Muscle layer of duodenum (tissue), 2 donors: Measurements from ENCODE around the gene VAT1.
"Not testable (repeated sequence)": the region's sequence is repeated elsewhere in the genome, so short reads cannot be mapped to it uniquely, and the experiment has no call there.

Source experiments
- H3K27ac ChIP-seq: one replicate; pipeline ENCODE4 v1.7.0; 2013; ENCODE audit warnings: mild to moderate bottlenecking, low read length
- H3K27me3 ChIP-seq: one replicate; pipeline ENCODE4 v1.7.0; 2013; ENCODE audit warnings: low read depth, mild to moderate bottlenecking, control low read depth, low read length
- H3K36me3 ChIP-seq, 2 donors: one replicate each; pipeline ENCODE4 v1.7.0; 2013; ENCODE audit warnings: low read length in 2 of 2, control low read depth in 1 of 2, mild to moderate bottlenecking in 1 of 2; ENCODE audit not compliant: insufficient read depth in 2 of 2, control insufficient read depth in 1 of 2
- H3K4me1 ChIP-seq, 2 donors: one replicate each; pipeline ENCODE4 v1.7.0; 2013; ENCODE audit warnings: low read length in 2 of 2, mild to moderate bottlenecking in 2 of 2, control low read depth in 1 of 2, moderate library complexity in 1 of 2; ENCODE audit not compliant: insufficient read depth in 2 of 2, control insufficient read depth in 1 of 2
- H3K4me3 ChIP-seq, 2 donors: one replicate each; pipeline ENCODE4 v1.7.0; 2013; ENCODE audit warnings: low read length in 2 of 2, low read depth in 1 of 2, mild to moderate bottlenecking in 1 of 2
- H3K9me3 ChIP-seq, 2 donors: one replicate each; pipeline ENCODE4 v1.7.0; 2013; ENCODE audit warnings: low read length in 2 of 2, control low read depth in 1 of 2, mild to moderate bottlenecking in 1 of 2; ENCODE audit not compliant: control insufficient read depth in 1 of 2
- donor health status: healthy.

The VAT1 gene

DNA sequence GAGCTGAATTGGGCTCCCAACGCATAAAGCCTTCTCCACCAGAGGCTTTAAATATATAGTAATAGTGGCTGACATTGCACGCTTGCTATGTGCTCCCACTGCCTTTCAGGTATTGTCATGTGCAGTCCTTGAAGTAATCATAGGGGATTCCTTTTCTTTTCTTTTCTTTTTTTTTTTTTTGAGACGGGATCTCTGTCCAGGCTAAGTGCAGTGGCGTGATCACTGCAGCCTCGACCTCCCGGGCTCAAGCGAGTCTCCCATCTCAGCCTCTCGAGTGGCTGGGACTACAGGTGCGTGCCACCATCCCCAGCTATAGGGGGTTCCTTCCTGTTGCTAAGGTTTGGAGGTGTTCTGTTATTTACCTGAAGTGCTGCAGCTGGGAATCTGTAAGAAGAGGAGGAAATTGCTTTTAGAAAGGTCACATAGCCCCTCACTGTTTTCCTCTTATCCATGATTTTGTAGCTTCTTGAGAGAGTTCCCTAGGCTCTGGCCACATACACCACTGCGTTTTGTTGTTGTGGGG, 23.1 kb downstream of the VAT1 start:
- Histone ChIP-seq H3K9me3 (no peaks in the 10 kb centered on the region), H3K4me1 (peaks cover 6 to 23% of the 10 kb centered on the region in 2 donors), H3K36me3 (peaks cover 22 to 48% of the 10 kb centered on the region in 2 donors), H3K4me3 (peak overlapping the region; percentile 87 to 96), H3K27me3 (no peaks in the 10 kb centered on the region), H3K27ac (peak overlapping the region; percentile 98)

DNA sequence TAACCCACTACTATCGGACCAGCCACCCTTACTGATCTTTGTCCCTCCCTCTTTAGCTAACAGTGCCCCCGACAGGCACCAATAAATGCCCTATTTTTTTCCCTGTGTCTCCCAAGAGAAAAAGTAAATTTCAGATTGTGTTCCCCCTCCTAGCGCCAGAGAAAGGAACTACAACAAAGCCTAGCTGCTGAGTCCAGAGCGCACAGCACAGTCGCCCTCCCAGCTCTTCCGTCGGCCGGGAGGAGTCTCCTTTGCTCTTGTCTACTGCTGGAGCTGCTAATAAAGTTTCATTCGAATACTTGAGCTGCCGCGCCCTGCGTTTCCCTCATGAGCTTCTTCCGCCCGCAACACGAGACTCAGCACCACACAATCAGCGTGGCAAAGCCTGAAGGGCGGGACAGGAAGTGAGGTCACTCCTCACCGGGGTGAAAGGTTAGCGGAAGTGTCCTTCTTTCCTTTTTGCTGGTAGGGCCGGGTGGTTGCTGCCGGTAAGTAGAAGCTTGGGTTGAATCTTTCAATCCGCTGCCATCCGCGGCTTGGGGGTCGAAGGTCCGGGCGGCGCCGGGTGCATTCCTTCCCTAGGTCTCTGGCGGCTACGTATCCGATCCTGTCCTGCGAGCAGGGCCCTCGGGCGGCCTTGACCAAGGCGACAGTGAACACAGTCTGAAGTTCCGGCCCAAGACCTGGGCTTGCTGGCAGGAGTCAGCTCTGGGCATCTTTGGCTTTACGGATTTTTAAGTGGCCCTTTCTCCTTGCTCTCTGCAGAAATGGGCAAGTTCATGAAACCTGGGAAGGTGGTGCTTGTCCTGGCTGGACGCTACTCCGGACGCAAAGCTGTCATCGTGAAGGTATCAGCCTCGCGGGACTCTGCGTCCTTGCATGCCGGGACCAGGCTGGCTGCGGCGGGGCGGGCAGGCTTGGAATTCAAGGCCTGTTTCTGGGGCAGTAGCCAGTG, 23.9 kb downstream of the VAT1 start, which contains the start of gene RPL27:
Gene RPL27, plus strand, starts transcription at position 436 of the 955 bp plus-strand sequence. Its CDS starts 332 bp downstream, at position 768.
- Histone ChIP-seq H3K4me3 (peak within 1 kb of the TSS; percentile 87 to 96), H3K4me1 (peaks cover 6 to 23% of the 10 kb centered on the region in 2 donors), H3K36me3 (peaks cover 18 to 47% of the 10 kb centered on the region in 2 donors), H3K27ac (peak within 1 kb of the TSS; percentile 98), H3K27me3 (no peaks in the 10 kb centered on the region), H3K9me3 (no peaks in the 10 kb centered on the region)

DNA sequence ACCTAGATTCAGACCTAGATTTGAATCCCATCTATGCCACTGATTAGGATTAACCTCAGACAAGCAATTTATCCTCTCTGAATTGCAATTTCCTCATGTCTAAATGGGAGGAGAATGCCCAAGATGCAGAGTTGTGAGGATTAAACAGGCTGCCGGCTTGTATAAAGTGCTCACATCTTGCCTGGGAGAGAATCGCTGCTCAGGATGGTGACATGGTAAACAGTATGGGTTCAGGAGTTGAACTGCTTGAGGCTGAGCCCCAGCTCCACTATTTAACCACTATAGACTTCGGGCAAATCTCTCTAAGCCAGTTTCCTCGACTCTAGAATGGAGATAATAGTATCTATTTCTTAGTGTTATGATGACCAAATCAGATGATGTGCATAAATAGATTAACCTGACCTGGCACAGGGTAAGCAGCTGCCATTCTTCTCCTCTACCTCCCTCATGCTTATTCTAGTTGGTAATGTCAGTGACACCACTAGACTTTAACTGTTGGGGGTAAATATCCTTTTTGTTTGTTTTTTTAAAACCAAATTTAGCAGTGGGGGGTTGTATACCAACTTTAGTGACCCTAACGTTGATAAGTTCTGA, 24.7 kb downstream of the VAT1 start:
- Histone ChIP-seq H3K4me1 (peaks cover 6 to 23% of the 10 kb centered on the region in 2 donors), H3K27me3 (no peaks in the 10 kb centered on the region), H3K4me3 (peak overlapping the region; percentile 87 to 96), H3K9me3 (no peaks in the 10 kb centered on the region), H3K36me3 (peaks cover 18 to 48% of the 10 kb centered on the region in 2 donors), H3K27ac (peak overlapping the region; percentile 61)

DNA sequence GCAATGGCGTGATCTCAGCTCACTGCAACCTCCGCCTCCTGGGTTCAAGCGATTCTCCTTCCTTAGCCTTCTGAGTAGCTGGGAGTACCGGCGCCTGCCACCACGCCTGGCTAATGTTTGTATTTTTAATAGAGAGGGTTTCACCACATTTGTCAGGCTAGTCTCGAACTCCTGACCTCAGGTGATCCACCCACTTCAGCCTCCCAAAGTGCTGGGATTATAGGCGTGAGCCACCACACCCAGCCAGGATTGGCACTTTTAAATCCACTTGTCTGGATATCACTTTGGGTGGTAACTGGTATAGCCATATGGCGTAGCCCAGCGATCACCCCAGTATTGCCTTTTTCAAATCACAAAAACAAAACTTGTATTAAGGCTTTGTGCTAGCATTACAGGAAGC, 28.3 kb downstream of the VAT1 start:
- not testable (repeated sequence) for H3K27ac ChIP-seq, H3K9me3 ChIP-seq, H3K27me3 ChIP-seq, H3K4me3 ChIP-seq
- Histone ChIP-seq H3K36me3 (peaks cover 33 to 51% of the 10 kb centered on the region in 2 donors), H3K4me1 (peaks cover 0 to 10% of the 10 kb centered on the region in 2 donors)

DNA sequence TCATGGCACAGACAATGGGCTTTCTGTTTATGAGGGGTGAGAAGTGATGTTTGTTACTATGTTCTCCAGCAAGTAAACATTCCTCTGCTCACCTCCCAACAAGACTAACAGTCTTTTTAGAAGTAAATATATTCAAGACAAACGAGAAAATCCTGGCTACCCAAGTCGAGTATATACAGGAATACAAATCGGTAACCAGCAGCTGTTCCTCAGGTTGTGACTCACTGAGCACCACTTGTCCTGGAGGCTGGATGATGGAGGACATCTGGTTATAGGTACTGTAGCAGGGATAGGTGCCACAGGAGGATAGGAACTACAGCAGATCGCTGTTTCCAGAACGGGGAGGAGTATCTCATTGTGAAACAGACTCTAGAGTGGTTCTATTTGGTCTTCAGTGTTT, 29.3 kb downstream of the VAT1 start:
- H3K27me3 ChIP-seq = no peaks in the 10 kb centered on the region
- no peak overlapping the region for H3K4me3 ChIP-seq
- H3K4me1 ChIP-seq = peaks cover 0 to 7% of the 10 kb centered on the region in 2 donors
- no peak overlapping the region for H3K27ac ChIP-seq
- H3K36me3 ChIP-seq = peaks cover 41 to 54% of the 10 kb centered on the region in 2 donors
- no peaks in the 10 kb centered on the region for H3K9me3 ChIP-seq

DNA sequence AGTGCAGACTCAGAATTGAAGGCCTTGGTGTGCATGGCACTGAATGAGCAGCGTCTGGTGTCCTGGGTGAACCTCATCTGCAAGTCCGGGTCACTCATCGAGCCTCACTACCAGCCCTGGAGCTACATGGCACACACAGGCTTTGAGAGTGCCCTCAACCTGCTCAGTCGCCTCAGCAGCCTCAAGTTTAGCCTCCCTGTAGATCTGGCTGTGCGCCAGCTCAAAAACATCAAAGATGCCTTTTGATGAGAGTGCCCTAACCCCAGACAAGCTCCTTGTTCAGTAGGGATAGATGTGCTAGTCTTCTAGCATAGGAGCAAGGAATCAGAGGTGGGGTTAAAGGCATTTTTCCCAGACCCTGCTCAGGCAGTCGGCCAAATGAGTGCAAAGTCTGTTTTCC, 30.7 kb downstream of the VAT1 start:
- Histone ChIP-seq H3K4me3 (no peak overlapping the region), H3K4me1 (no peaks in the 10 kb centered on the region), H3K27ac (no peak overlapping the region), H3K9me3 (no peaks in the 10 kb centered on the region), H3K27me3 (no peaks in the 10 kb centered on the region), H3K36me3 (peaks cover 49 to 64% of the 10 kb centered on the region in 2 donors)

DNA sequence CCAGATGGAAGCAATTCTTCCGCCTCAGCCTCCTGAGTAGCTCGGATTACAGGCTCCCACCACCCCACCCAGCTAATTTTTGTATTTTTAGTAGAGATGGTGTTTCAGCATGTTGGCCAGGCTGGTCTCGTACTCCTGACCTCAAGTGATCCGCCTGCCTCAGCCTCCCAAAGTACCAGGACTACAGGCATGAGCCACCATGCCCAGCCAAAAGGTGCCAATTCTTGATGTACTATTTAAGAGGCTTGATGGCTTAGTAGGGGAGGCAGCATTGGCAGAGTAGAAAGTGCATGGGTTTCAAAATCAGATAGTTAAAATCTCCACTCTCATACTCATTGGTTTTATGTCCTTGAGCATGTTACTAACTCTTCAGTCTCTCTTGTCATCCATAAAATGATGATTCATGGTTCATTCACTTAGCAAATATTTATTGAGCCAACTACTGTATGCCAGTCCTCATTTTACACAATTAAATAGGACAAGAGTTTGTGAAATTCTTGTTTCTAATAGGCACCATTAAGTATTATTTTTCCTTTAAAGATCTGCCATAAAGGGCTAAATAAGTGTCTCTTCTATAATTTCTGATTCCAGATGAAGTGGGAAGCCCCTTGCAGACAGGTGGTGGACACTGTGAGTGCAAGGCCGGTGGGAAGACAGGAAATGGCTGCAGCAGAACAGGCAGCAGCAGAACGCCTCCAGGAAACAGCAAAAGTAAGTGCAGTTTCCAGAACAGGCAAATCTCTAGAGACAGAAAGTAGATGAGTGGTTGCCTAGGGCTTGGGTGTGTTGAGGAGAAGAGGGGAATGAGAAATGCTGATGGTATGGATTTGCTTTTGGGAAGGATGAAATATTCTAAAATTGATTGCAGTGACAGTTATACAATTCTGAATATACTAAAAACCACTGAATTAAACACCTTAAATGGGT, 32.2 kb downstream of the VAT1 start:
- no peaks in the 10 kb centered on the region for H3K27me3 ChIP-seq
- no peak overlapping the region for H3K4me3 ChIP-seq
- no peak overlapping the region for H3K27ac ChIP-seq
- H3K9me3 ChIP-seq = no peaks in the 10 kb centered on the region
- H3K36me3 ChIP-seq = peaks cover 49 to 64% of the 10 kb centered on the region in 2 donors
- H3K4me1 ChIP-seq = peaks cover 0 to 3% of the 10 kb centered on the region in 2 donors

DNA sequence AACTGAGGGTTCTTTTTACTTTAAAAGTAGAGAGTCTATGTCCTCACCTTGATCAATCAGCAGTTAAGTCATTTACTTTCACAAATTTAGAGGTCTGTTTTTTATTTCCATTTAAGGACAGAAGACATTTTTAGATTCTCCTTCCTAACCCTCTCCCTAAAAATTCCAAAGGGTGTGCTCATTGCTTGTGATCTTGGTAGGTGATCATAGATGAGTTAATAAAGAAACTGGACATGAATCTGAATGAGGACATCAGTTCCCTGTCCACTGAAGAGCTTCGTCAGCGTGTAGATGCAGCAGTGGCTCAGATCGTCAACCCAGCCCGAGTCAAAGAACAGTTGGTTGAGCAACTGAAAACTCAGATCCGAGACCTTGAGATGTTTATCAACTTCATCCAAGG, 33.0 kb downstream of the VAT1 start:
- no peak overlapping the region for H3K27ac ChIP-seq
- peaks cover 0 to 4% of the 10 kb centered on the region in 2 donors for H3K4me1 ChIP-seq
- H3K36me3 ChIP-seq = peaks cover 49 to 64% of the 10 kb centered on the region in 2 donors
- H3K4me3 ChIP-seq = no peak overlapping the region
- no peaks in the 10 kb centered on the region for H3K27me3 ChIP-seq
- H3K9me3 ChIP-seq = no peaks in the 10 kb centered on the region

DNA sequence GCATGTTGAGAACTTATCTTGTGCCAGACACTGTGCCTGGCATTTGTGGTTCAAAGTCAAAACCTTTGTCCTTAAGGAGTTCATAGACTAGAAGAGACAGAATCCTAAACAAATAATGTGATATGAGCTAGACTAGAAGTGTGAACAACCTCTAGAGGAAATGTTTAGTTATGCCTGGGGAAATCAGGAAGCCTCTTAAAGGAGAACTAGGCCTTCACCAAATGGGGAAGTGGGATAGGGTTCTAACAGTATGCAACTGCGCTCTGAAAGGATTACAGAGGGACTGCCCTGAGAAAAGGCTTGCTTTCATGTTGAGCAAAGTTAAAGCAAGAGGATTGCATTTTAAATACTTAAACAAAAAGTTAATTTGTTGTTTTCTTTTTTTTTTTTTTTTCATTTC, 37.0 kb downstream of the VAT1 start:
- H3K4me1 ChIP-seq = peaks cover 0 to 21% of the 10 kb centered on the region in 2 donors
- H3K4me3 ChIP-seq = no peak overlapping the region
- peak overlapping the region; percentile 36 for H3K27ac ChIP-seq
- no peaks in the 10 kb centered on the region for H3K9me3 ChIP-seq
- peaks cover 28 to 32% of the 10 kb centered on the region in 2 donors for H3K36me3 ChIP-seq
- no peaks in the 10 kb centered on the region for H3K27me3 ChIP-seq

DNA sequence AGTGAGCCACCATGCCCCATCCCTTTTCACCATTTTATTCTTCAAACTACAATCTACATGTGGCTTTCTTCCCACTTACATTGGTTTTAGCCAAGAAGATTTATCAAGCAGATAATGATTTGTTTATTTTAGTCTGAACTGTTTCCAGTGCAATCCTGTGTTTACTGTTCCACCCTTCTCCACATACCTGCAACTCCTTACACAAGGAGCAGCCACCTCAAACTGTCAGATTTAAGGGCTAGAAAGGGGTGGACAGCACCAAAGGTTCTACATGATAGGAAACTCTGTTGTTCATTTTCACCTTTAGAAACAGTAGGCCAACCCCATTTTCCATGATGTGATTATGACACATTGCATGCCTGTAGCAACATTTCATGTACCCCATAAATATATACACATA, 39.9 kb downstream of the VAT1 start:
- H3K36me3 ChIP-seq = peaks cover 3 to 7% of the 10 kb centered on the region in 2 donors
- no peak overlapping the region for H3K4me3 ChIP-seq
- H3K4me1 ChIP-seq = peaks cover 0 to 27% of the 10 kb centered on the region in 2 donors
- no peaks in the 10 kb centered on the region for H3K27me3 ChIP-seq
- H3K9me3 ChIP-seq = no peaks in the 10 kb centered on the region
- H3K27ac ChIP-seq = no peak overlapping the region
